ENCODE data around the gene ACP3. TPM values are rescaled to one million over a fixed set of nuclear protein-coding genes. Genes with fewer than 3 reads are reported as not detected.
A peak's percentile ranks its signal among the peaks of the same experiment; 100 is the strongest.

Gene ACP3
- total RNA-seq, 1 donor = 0.27 TPM

DNA sequence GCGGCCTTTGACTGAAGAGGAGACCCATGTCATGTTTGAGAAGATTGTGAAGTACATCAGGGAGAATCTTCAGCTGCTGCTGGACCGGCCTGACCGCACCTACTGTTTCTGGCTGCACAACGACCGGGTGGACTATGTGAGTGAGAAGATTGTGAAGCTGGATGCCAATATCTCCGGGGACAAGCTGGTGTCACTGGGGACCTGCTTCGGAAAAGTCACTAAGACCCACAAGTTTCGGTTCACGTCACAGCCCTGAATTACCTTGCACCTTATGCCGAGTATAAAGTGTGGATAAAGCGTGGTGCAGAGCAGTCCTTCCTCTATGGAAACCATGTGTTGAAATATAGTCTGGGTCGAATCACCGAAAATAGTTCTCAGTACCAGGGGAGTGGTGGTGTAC lies 84.0 kb downstream of the ACP3 start:
- no peak for DNase-seq (ENCODE audit: low read depth in 2 of 3, low spot score in 2 of 3)

DNA sequence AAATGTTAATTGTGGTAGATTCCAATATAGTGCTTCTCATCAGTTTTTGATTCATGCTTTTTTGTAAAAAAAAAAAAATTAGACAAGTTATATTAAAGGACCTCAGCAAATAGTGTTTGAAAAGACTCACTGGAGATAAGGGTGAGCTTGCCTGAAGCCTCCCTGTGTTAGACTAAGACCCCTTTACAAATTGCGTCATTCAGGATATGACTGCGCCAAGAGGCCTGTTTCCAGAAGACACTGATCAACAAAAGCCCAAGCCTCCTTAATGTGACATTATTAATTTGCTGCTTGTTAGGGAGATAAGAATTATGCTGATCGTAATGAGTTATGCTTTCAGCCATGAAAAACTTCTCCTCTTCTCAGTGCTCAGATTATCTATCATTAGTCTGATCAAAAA lies 87.1 kb downstream of the ACP3 start:
- DNase-seq (ENCODE audit: low read depth in 2 of 3, low spot score in 2 of 3) = no peak

DNA sequence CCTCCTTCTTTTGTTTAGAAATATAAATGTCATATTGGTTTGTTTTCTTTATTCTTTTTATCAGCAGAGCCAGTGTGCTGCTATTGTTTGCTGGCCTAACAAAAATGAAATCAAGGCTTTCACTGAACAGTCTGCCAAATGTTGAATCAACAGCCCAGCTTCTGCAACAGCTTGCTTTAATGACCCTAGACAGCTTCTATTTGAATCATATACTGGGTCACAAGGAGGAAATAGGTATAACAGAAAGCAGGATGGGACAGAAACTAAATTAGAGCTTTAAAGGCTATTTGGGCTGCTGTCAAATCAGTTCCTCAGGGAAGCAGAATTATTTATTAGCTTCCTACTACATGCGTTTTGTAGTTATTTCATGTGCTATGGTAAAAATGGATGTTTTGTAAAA lies 88.0 kb downstream of the ACP3 start:
- no peak for DNase-seq (ENCODE audit: low read depth in 2 of 3, low spot score in 2 of 3)

DNA sequence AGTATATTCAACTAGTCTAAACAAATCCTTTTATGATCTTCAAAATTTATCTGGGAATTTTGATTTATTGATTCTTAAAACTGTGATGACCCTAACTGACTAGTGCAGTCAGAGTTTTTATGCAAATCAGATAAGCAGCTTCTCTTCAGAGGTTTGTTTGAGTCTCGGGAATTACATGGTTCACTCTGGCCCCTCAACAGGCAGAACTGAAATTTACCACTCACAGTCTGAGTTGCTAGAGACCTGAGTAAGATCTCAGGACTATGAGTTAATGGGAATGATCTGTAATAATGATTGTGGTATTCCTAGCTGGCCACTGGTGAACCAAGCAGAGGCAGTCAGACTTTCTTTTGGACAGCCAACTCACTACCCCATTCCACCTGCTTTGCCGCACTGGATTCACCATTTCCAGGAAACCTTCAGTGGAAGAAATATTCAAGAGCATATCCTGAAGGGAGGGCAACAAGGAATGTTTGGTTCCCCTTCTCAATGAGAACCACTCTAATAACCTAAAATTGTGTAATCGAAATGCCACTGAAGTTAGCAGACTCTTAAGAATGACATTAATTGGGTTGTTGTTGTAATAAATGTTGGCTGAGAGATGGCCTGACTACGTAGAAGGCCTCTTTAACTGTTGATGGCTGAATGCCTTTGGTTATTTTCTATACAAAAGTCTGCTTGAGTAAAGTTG lies 88.5 kb downstream of the ACP3 start:
- no peak for DNase-seq (ENCODE audit: low read depth in 2 of 3, low spot score in 2 of 3)

DNA sequence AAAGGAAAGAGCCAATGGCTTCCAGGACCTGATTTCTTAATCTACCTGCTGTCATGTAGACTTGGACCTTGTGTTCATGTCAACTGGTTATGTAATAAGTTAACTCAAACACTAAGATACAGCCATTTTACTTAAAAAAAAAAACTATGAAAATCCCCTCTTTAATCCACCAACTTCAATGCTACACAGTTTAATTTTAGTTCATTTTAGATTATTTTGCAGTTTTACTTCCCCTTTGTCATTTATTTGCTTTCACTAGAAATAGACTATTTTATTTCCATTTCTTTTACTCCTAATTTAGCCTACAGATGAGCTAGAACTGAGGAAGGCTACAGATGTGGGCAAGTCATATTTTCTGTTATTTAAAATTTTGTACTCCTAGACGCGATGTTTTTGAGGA lies 89.4 kb downstream of the ACP3 start:
- no peak for DNase-seq (ENCODE audit: low read depth in 2 of 3, low spot score in 2 of 3)

DNA sequence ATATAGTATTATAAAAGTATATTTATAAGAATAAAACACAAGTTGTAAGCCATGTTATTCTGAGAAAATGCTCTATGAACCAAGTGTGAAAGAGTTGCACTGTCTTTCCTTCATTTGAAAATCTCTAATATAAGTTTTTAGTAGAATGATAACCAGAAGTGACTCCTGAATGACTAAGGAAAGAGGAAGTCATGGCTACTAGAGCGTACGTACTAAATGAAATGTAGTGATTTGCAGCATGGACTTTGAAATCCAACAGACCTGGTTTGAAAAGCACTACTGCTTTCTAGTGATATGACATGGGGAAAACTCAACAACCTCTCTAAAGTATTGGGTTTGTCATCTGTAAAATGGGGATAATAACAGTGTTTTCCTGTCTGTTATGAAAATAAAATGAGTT lies 89.8 kb downstream of the ACP3 start:
- DNase-seq (ENCODE audit: low read depth in 2 of 3, low spot score in 2 of 3) = peak in 1 of 3 donors; percentile 15

Other genes starting within 250 kb of the ACP3 start
- 19.1 TPM for gene DNAJC13, start 100.1 kb downstream of the ACP3 start, total RNA-seq

All from hematopoietic multipotent progenitor cell (in vitro differentiated cells).